GM10266 (cell line): ENCODE measurements around the gene MAL.

ENCODE experiments used
- DNase-seq: peaks from one replicate; pipeline ENCODE4 v3.0.0; 2012; ENCODE audit errors: extremely low spot score
- TF ChIP-seq, protein P1 (sequence below): IDR thresholded peaks from 2 replicates; pipeline ENCODE4 v1.5.1; 2012; ENCODE audit warnings: mild to moderate bottlenecking, low read depth; ENCODE audit not compliant: control insufficient read depth, insufficient read depth; ENCODE audit errors: missing control alignments

Gene MAL

DNA sequence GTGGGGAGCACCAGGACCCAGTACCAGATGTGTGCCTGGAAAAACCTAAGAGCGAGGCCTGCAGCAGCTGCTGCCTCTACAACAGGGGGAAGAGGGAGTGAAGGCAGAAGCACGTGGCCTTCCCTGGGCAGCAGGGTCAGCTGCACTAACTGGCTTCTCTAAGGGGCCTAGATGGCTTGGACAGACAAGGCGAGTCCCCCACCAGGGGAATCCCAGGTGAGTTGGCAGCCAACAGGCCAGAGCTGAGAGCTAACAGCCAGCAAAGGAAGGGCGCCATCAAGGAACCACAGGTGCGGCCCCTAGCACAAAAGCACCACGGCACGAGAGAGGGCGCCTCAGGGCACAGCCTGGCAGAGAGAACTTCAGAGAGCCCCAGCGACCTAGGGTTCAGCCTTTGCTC, 19.8 kb upstream of the MAL start:
- TF ChIP-seq, protein P1, sequence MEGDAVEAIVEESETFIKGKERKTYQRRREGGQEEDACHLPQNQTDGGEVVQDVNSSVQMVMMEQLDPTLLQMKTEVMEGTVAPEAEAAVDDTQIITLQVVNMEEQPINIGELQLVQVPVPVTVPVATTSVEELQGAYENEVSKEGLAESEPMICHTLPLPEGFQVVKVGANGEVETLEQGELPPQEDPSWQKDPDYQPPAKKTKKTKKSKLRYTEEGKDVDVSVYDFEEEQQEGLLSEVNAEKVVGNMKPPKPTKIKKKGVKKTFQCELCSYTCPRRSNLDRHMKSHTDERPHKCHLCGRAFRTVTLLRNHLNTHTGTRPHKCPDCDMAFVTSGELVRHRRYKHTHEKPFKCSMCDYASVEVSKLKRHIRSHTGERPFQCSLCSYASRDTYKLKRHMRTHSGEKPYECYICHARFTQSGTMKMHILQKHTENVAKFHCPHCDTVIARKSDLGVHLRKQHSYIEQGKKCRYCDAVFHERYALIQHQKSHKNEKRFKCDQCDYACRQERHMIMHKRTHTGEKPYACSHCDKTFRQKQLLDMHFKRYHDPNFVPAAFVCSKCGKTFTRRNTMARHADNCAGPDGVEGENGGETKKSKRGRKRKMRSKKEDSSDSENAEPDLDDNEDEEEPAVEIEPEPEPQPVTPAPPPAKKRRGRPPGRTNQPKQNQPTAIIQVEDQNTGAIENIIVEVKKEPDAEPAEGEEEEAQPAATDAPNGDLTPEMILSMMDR = no peak
- no peak for DNase-seq

DNA sequence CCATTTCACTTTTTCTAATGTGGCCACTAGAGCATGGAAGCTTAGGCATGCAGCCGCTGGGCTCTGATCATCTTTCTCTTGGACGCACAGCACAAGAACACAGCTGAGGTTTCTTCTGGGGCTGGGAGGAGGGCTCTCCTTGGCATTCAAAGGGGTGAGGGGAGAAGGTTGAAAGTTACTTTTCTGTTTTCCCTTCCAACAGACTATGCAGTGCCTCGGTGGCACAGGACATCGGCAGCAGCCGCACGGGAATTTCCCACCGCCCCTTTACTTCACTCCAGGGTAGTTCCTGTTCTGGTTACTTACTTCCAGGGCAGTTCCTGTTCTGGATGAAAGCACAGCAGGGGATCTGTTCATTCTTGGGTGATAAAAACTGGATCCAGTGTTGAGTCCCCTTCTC, 18.9 kb upstream of the MAL start:
- TF ChIP-seq, protein P1 = no peak
- DNase-seq = no peak

DNA sequence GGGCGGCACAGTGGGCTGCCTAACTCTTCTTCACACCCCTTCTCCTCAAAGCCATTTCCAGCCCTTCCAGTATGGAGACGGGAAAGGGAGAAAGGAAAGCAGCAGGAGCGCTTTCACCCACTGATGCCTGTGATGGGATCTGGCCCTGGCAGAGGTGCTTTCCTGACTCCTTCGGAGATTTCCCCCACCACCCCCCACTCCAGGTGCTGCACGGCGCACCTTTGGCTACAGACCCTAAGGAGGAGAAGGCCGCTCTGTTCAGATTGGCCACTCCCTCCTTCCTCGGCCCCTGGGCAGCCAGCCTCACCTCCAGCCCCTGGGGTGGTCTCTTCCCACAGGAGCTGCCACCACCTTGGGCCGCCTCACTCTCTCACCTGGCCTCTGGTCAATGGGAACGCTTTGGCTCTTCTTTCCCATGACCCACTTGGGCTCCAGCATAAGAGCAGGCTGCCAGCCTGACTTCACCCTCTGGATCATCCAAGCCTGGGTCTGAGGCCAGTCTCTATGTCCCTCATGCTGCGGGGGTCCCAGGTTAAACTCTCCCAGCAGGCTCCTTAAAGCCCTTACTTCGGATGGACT, 18.4 kb upstream of the MAL start:
- TF ChIP-seq, protein P1 = no peak

DNA sequence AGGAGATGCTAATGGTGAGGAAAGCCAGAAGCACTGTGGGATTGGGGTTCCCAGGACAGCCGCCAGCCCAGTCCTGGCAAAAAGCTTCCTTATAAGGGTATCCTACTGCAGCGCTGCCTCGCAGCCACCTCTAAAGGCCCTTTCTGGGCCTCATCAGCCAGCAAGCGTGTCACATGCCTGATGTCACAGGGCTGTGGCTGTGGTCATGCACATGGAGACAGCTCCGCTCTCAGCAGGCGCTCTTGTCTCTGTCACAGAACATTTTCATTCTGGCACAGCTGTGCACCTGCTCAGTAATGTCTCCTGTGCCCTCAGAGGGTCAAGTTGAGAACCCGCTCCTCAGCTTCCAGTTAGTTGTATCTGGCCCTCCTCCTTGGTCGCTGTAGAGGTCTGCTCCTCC, 17.7 kb upstream of the MAL start:
- TF ChIP-seq, protein P1 = no peak
- no peak for DNase-seq

More for the DNA sequence above, 18.4 kb upstream of the MAL start:
- DNase-seq = no peak

DNA sequence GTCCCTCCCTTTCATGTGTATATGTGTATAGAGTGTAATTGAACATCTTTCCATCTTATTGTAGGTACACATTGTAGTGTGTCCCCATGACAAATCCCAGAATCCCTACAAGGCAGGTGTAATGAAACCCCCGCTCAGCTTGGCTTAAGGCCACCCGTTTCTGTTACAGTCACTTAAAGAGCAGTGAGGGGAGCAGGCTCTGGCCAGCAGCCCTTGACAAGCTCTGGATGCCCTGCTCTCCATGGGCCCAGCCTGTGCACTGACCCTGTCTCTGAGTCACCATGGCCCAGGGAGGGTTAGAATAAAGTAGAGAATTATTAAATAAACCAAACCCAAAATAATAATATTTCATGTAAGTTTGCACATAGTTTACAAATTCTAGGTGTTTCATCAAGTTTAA, 17.2 kb upstream of the MAL start:
- DNase-seq = no peak
- TF ChIP-seq, protein P1 = no peak

DNA sequence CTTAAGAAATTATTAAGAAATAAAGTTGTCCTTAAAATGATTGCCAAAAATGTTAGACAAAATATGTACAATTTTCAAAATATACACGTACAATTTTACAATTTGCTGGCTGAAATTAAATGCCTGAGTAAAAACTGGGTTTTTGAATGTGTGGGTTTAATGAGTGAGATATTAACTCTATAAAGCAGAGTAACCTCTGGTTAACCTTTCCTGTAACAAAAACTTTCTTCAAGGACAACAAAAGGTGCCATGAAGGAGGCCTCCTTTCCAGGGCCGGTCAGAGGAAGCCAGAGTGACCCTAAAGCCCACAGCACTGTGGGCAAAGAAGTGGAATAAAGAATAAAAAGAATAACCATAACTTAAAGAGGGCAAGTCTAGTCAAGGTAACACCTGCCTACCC, 16.5 kb upstream of the MAL start:
- TF ChIP-seq, protein P1 = no peak

DNA sequence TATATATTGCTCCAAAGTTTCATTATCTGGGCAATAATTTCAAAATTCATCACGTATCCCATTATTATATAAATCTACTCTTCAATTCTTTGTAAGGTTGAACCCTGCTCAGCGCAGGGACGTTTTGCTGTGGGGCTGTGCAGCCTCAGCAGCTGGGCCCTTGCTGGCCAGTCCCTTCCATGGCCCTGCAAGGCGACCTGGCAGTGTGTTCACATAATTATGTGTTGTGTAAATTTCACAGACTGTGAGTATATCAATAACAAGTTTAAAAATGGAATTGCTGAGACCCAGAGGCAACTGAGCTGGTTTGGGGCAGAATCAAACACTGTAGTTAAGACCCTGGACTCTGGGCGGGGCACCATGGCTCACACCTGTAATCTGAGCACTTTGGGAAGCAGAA, 16.1 kb upstream of the MAL start:
- DNase-seq = no peak
- TF ChIP-seq, protein P1 = no peak

More for the DNA sequence above, 16.5 kb upstream of the MAL start:
- DNase-seq = no peak
